Measurements from ENCODE around the gene PCDHGA2.

PCDHGA2 gene

GRCh38 chr5:141349917-141350619 lies 11.5 kb downstream of the PCDHGA2 start, which contains the start of gene PCDHGB1:
Gene PCDHGB1, plus strand, starts transcription at chr5:141350099. Its CDS starts 162 bp downstream, at chr5:141350261.
- H3K4me3 ChIP-seq (ENCODE audit: low read length) = peak within 1 kb of the TSS; percentile 15
- DNase-seq (ENCODE audit: low read depth) = peak; percentile 38
- TF ChIP-seq CTCF (IDR thresholded peaks at IDR 0.05; ENCODE audit: insufficient read depth, low read depth, low read length, missing control alignments) = peak; percentile 42

GRCh38 chr5:141351591-141351990 lies 13.0 kb downstream of the PCDHGA2 start:
- no peak for DNase-seq (ENCODE audit: low read depth)
- no peak for TF ChIP-seq CTCF (IDR thresholded peaks at IDR 0.05; ENCODE audit: insufficient read depth, low read depth, low read length, missing control alignments)

GRCh38 chr5:141354900-141355469 lies 16.4 kb downstream of the PCDHGA2 start, which contains the start of gene PCDHGA4:
Gene PCDHGA4, plus strand, starts transcription at chr5:141355021. Its CDS starts 87 bp downstream, at chr5:141355108.
- no peak for DNase-seq (ENCODE audit: low read depth)
- peak; percentile 26 for TF ChIP-seq CTCF (IDR thresholded peaks at IDR 0.05; ENCODE audit: insufficient read depth, low read depth, low read length, missing control alignments)
- H3K4me3 ChIP-seq (ENCODE audit: low read length) = peak within 1 kb of the TSS; percentile 6

More at GRCh38 chr5:141351591-141351990, 13.0 kb downstream of the PCDHGA2 start:
- H3K4me3 ChIP-seq (ENCODE audit: low read length) = no peak overlapping the region

- no peak overlapping the region for H3K4me3 ChIP-seq (ENCODE audit: low read length)
- TF ChIP-seq CTCF (IDR thresholded peaks at IDR 0.05; ENCODE audit: insufficient read depth, low read depth, low read length, missing control alignments) = no peak
- DNase-seq (ENCODE audit: low read depth) = no peak
These were observed 17.1 kb downstream of the PCDHGA2 start for GRCh38 chr5:141355641-141356040.

GRCh38 chr5:141356133-141356532 lies 17.6 kb downstream of the PCDHGA2 start:
- no peak overlapping the region for H3K4me3 ChIP-seq (ENCODE audit: low read length)
- no peak for DNase-seq (ENCODE audit: low read depth)
- no peak for TF ChIP-seq CTCF (IDR thresholded peaks at IDR 0.05; ENCODE audit: insufficient read depth, low read depth, low read length, missing control alignments)

GRCh38 chr5:141356950-141357349 lies 18.4 kb downstream of the PCDHGA2 start:
- no peak for TF ChIP-seq CTCF (IDR thresholded peaks at IDR 0.05; ENCODE audit: insufficient read depth, low read depth, low read length, missing control alignments)
- no peak for DNase-seq (ENCODE audit: low read depth)
- H3K4me3 ChIP-seq (ENCODE audit: low read length) = no peak overlapping the region
